ENCODE data around the gene KDM3A.

- TF ChIP-seq CTCF (IDR thresholded peaks at IDR 0.05; ENCODE audit: low read depth, low read length) (no peak), POLR2A (IDR thresholded peaks at IDR 0.05; ENCODE audit: extremely low read depth, insufficient read length) (no peak), MAX (IDR thresholded peaks at IDR 0.05; ENCODE audit: low read depth, low read length) (no peak)
Measured at GRCh38 chr2:86512892-86513291, 71.7 kb downstream of the KDM3A start.

All from NB4 (cell line).